H9 (cell line): ENCODE data around the gene ANKRD22. TPM values are rescaled to one million over a fixed set of nuclear protein-coding genes. Genes with fewer than 3 reads are reported as not detected.

ENCODE experiments used
- DNase-seq: peaks from one replicate; pipeline ENCODE4 v3.0.0-alpha.2; 2017
- H2AFZ ChIP-seq: one replicate; pipeline ENCODE4 v1.6.1; 2013; ENCODE audit warnings: mild to moderate bottlenecking, low read length, control low read depth, moderate library complexity
- H2AK5ac ChIP-seq: 2 replicates; pipeline ENCODE4 v1.6.1; 2013; ENCODE audit warnings: low read length, control low read depth, mixed read lengths; ENCODE audit not compliant: insufficient read length
- H2BK120ac ChIP-seq: one replicate; pipeline ENCODE4 v1.6.1; 2013; ENCODE audit warnings: low read depth, mild to moderate bottlenecking, low read length, control low read depth, inconsistent platforms; ENCODE audit not compliant: poor library complexity, severe bottlenecking
- H2BK12ac ChIP-seq: 2 replicates; pipeline ENCODE4 v1.6.1; 2013; ENCODE audit warnings: low read length, control low read depth, mixed read lengths, low read depth; ENCODE audit not compliant: insufficient read length
- H2BK15ac ChIP-seq: 2 replicates; pipeline ENCODE4 v1.6.1; 2013; ENCODE audit warnings: low read depth, low read length, control low read depth
- H2BK20ac ChIP-seq: one replicate; pipeline ENCODE4 v1.6.1; 2013; ENCODE audit warnings: low read depth, mild to moderate bottlenecking, low read length, control low read depth, inconsistent platforms; ENCODE audit not compliant: poor library complexity, severe bottlenecking
- H2BK5ac ChIP-seq: 2 replicates; pipeline ENCODE4 v1.6.1; 2013; ENCODE audit warnings: low read length, control low read depth, mixed read lengths; ENCODE audit not compliant: insufficient read length
- H3K14ac ChIP-seq: 2 replicates; pipeline ENCODE4 v1.6.1; 2013; ENCODE audit warnings: low read length, control low read depth; ENCODE audit not compliant: insufficient read depth
- H3K18ac ChIP-seq: 2 replicates; pipeline ENCODE4 v1.6.1; 2013; ENCODE audit warnings: low read depth, mild to moderate bottlenecking, mixed read lengths, low read length, control low read depth; ENCODE audit not compliant: insufficient read length
- H3K23ac ChIP-seq: 2 replicates; pipeline ENCODE4 v1.6.1; 2013; ENCODE audit warnings: low read length, control low read depth, mixed read lengths, low read depth; ENCODE audit not compliant: insufficient read length
- H3K23me2 ChIP-seq: 2 replicates; pipeline ENCODE4 v1.6.1; 2013; ENCODE audit warnings: low read depth, mild to moderate bottlenecking, mixed read lengths, low read length, control low read depth; ENCODE audit not compliant: insufficient read length, poor library complexity, severe bottlenecking
- H3K27ac ChIP-seq: 2 replicates; pipeline ENCODE4 v1.5.1; 2013; ENCODE audit warnings: low read length, control low read depth, mixed read lengths, low read depth; ENCODE audit not compliant: insufficient read length
- H3K27me3 ChIP-seq: 2 replicates; pipeline ENCODE4 v1.6.1; 2013; ENCODE audit warnings: low read length, control low read depth, inconsistent platforms; ENCODE audit not compliant: insufficient read depth
- H3K4ac ChIP-seq: 2 replicates; pipeline ENCODE4 v1.6.1; 2013; ENCODE audit warnings: low read depth, mild to moderate bottlenecking, control low read depth, inconsistent platforms, low read length, moderate library complexity
- H3K4me1 ChIP-seq: 2 replicates; pipeline ENCODE4 v1.6.1; 2013; ENCODE audit warnings: low read length, control low read depth, inconsistent platforms; ENCODE audit not compliant: insufficient read depth
- H3K4me2 ChIP-seq: 2 replicates; pipeline ENCODE4 v1.6.1; 2013; ENCODE audit warnings: low read length, control low read depth, mixed read lengths; ENCODE audit not compliant: insufficient read length, insufficient read depth
- H3K56ac ChIP-seq: 2 replicates; pipeline ENCODE4 v1.6.1; 2013; ENCODE audit warnings: low read depth, mild to moderate bottlenecking, mixed read lengths, low read length, control low read depth; ENCODE audit not compliant: insufficient read length
- H3K79me1 ChIP-seq: 2 replicates; pipeline ENCODE4 v1.6.1; 2013; ENCODE audit warnings: low read depth, mild to moderate bottlenecking, moderate library complexity, low read length, control low read depth, inconsistent platforms; ENCODE audit not compliant: insufficient read depth, poor library complexity, severe bottlenecking
- H3K79me2 ChIP-seq: 2 replicates; pipeline ENCODE4 v1.6.1; 2013; ENCODE audit warnings: low read length, control low read depth, inconsistent platforms; ENCODE audit not compliant: insufficient read depth
- H3K9ac ChIP-seq: 2 replicates; pipeline ENCODE4 v1.6.1; 2013; ENCODE audit warnings: low read length, control low read depth, mixed read lengths; ENCODE audit not compliant: insufficient read length; ENCODE audit errors: extremely low read depth
- H3K9me3 ChIP-seq: one replicate; pipeline ENCODE4 v1.6.1; 2013; ENCODE audit warnings: low read depth, low read length, inconsistent platforms; ENCODE audit not compliant: control insufficient read depth
- H3T11ph ChIP-seq: one replicate; pipeline ENCODE4 v1.6.1; 2013; ENCODE audit warnings: mild to moderate bottlenecking, low read length, control low read depth, inconsistent platforms
- H4K20me1 ChIP-seq: one replicate; pipeline ENCODE4 v1.6.1; 2013; ENCODE audit not compliant: control insufficient read depth, insufficient read length, insufficient read depth
- H4K5ac ChIP-seq: 2 replicates; pipeline ENCODE4 v1.6.1; 2013; ENCODE audit warnings: low read depth, mild to moderate bottlenecking, mixed read lengths, low read length, control low read depth; ENCODE audit not compliant: insufficient read length
- H4K8ac ChIP-seq: replicated peaks from 2 replicates; pipeline ENCODE4 v1.6.1; 2013; ENCODE audit warnings: low read length, control low read depth, mixed read lengths, low read depth; ENCODE audit not compliant: insufficient read length
- H4K91ac ChIP-seq: 2 replicates; pipeline ENCODE4 v1.6.1; 2013; ENCODE audit warnings: low read depth, mild to moderate bottlenecking, moderate library complexity, mixed read lengths, low read length, control low read depth; ENCODE audit not compliant: insufficient read length
- H3K27ac Mint-ChIP-seq, 3 experiments: 2 replicates in 2 of 3; 3 replicates in 1 of 3; pipeline ENCODE4 v1.8.0; 2020 to 2021; ENCODE audit warnings: mixed read lengths in 3 of 3, mild to moderate bottlenecking in 1 of 3, moderate library complexity in 1 of 3
- H3K27me3 Mint-ChIP-seq: 2 replicates; pipeline ENCODE4 v1.8.0; 2021; ENCODE audit warnings: low read depth, mild to moderate bottlenecking, moderate library complexity, mixed read lengths
- H3K36me3 Mint-ChIP-seq, 3 experiments: 2 replicates in 2 of 3; 3 replicates in 1 of 3; pipeline ENCODE4 v1.8.0; 2020 to 2021; ENCODE audit warnings: low read depth in 3 of 3, mixed read lengths in 3 of 3; ENCODE audit not compliant: insufficient read depth in 1 of 3
- H3K4me1 Mint-ChIP-seq, 2 experiments: 2 replicates each; pipeline ENCODE4 v1.8.0; 2020; ENCODE audit warnings: mixed read lengths in 2 of 2
- H3K4me3 Mint-ChIP-seq, 2 experiments: 2 replicates in 1 of 2; 3 replicates in 1 of 2; pipeline ENCODE4 v1.8.0; 2020 to 2021; ENCODE audit warnings: mild to moderate bottlenecking in 2 of 2, mixed read lengths in 2 of 2, moderate library complexity in 1 of 2
- H3K9me3 Mint-ChIP-seq, 2 experiments: 2 replicates in 1 of 2; 3 replicates in 1 of 2; pipeline ENCODE4 v1.8.0; 2020; ENCODE audit warnings: mild to moderate bottlenecking in 2 of 2, mixed read lengths in 2 of 2, moderate library complexity in 1 of 2
- CTCF ChIP-seq: fragments of 200-600 bp; sonication (generic); conservative IDR thresholded peaks from 3 replicates; pipeline ENCODE4 v1.8.0; 2021; ENCODE audit warnings: antibody characterized with exemption, mild to moderate bottlenecking
- WGBS: extraction: QIAGEN DNeasy Blood & Tissue Kit; methylation state at CpG from one replicate; pipeline ENCODE4 v1.1.7; 2013; ENCODE audit warnings: missing lambda C conversion rate, low lambda C conversion rate, mixed read lengths; ENCODE audit not compliant: insufficient read length; ENCODE audit errors: extremely low coverage; 5-methylcytosine and 5-hydroxymethylcytosine counted together
- total RNA-seq: library from RNA; stranded (reverse); gene quantifications from 2 replicates; pipeline ENCODE4 v1.2.1, GENCODE V29; 2021

The ANKRD22 gene
- total RNA-seq, 1 experiment from 2014 or later = not detected

GRCh38 chr10:88794731-88795130 lies 56.9 kb downstream of the ANKRD22 start:
- no peak overlapping the region for H3K9ac ChIP-seq

More at GRCh38 chr10:88794731-88795130, 56.9 kb downstream of the ANKRD22 start:
- no peaks in the 10 kb centered on the region for H3K27me3 ChIP-seq
- no peaks in the 10 kb centered on the region for H3K9me3 ChIP-seq
- no peak overlapping the region for H3K14ac ChIP-seq
- no peak overlapping the region for H3K18ac ChIP-seq
- H2AK5ac ChIP-seq = no peak overlapping the region
- no peak overlapping the region for H2BK12ac ChIP-seq
- H3K4me2 ChIP-seq = no peak overlapping the region
- no peak overlapping the region for H2BK5ac ChIP-seq
- H4K20me1 ChIP-seq = no peaks in the 10 kb centered on the region
- Mint-ChIP-seq H3K9me3 (no peaks in the 10 kb centered on the region), H3K27me3 (peaks cover 1% of the 10 kb centered on the region; the same call in 1 of the 2 replicates), H3K4me3 (no peak overlapping the region), H3K36me3 (no peaks in the 10 kb centered on the region), H3K4me1 (peaks cover 3 to 4% of the 10 kb centered on the region in 2 experiments; a peak in 3 of 4 replicates), H3K27ac (no peak overlapping the region)
- H3K4ac ChIP-seq = no peak overlapping the region
- no peak overlapping the region for H3K27ac ChIP-seq
- no peaks in the 10 kb centered on the region for H3K79me2 ChIP-seq
- TF ChIP-seq CTCF = no peak
- no peak overlapping the region for H2AFZ ChIP-seq
- no peak overlapping the region for H2BK120ac ChIP-seq
- H3K56ac ChIP-seq = no peak overlapping the region
- H3T11ph ChIP-seq = no peak overlapping the region
- no peak overlapping the region for H2BK20ac ChIP-seq
- no peak overlapping the region for H4K5ac ChIP-seq
- H4K91ac ChIP-seq = no peak overlapping the region
- no peak overlapping the region for H2BK15ac ChIP-seq
- H3K23me2 ChIP-seq = no peaks in the 10 kb centered on the region
- no peak for DNase-seq
- no CpG with 5 or more reads among the region's 1 CpG for WGBS
- H3K23ac ChIP-seq = no peak overlapping the region
- no peaks in the 10 kb centered on the region for H3K79me1 ChIP-seq
- H3K4me1 ChIP-seq = no peaks in the 10 kb centered on the region
- H4K8ac ChIP-seq = no peak overlapping the region
